Raji (cell line): ENCODE results near the gene ASTN2.

Source experiments
- POLR2A ChIP-seq: IDR thresholded peaks from 2 replicates; pipeline ENCODE4 v1.6.1; 2011; ENCODE audit warnings: low read depth, low read length, control low read depth; ENCODE audit not compliant: insufficient read depth

ASTN2 gene

GRCh38 chr9:116765011-116765410, 649.8 kb downstream of the ASTN2 start:
- no peak for TF ChIP-seq POLR2A

- TF ChIP-seq POLR2A, result peak; percentile 45; the same call in 1 of the 2 replicates
Measured at GRCh38 chr9:116763770-116764169, 651.1 kb downstream of the ASTN2 start.

GRCh38 chr9:116760636-116761035, 654.2 kb downstream of the ASTN2 start:
- TF ChIP-seq POLR2A, result no peak

GRCh38 chr9:116757030-116757429, 657.8 kb downstream of the ASTN2 start:
- no peak for TF ChIP-seq POLR2A

GRCh38 chr9:116753389-116753788, 661.5 kb downstream of the ASTN2 start:
- no peak for TF ChIP-seq POLR2A

DNA sequence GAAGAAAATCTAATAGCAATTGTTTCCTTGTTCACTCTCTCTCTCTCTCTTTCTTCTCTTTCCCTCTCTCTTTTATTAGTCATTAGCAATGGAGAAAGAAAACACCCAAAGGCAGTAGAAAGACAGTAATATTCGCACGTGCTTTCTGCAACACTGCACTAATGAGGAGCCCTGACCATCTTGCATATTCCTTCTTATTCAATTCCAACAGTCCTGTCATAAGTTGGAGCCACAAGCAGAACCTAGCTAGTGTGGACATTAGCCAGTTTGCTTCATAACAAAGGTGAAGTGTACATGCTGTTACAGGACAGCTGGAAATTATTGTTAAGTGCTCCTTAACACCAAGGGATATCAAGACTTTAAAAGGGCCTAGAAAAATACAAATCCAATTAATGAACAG, 664.3 kb downstream of the ASTN2 start:
- no peak for TF ChIP-seq POLR2A

DNA sequence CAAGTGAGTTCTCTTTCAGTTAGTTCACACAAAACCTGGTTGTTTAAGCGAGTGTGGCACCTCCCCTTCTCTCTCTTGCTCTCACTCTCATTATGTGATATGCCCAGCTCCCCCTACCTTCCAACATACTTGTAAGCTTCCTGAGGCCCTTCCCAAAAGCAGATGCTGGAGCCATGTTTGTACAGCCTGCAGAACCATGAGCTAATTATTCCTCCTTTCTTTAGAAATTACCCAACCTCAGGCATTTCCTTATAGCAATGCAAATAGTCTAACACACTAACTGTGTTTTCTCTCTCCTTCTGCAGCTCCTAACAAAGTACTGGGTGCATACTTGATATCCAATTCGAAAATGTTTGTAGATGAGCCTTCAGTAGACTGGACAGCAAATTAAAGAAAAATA, 665.1 kb downstream of the ASTN2 start:
- TF ChIP-seq POLR2A, result no peak

DNA sequence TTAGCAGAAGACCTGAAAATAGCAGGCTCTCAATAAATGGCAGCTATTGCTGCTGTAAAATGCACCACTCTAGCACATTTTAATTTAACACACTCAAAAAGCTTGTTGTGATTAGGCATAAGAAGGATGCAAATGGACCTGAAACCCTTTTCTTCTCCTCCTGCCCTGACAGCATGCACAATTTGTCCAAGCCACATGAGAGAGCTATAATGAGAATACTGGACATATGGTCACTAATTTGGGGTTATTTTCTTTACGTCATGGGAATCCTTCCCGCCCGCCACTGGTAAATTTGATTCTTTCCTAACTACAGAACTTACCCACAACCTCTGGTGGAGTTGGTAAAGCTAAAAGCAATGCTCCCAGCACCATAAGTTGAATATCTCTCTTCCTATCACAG, 665.7 kb downstream of the ASTN2 start:
- TF ChIP-seq POLR2A, result no peak

DNA sequence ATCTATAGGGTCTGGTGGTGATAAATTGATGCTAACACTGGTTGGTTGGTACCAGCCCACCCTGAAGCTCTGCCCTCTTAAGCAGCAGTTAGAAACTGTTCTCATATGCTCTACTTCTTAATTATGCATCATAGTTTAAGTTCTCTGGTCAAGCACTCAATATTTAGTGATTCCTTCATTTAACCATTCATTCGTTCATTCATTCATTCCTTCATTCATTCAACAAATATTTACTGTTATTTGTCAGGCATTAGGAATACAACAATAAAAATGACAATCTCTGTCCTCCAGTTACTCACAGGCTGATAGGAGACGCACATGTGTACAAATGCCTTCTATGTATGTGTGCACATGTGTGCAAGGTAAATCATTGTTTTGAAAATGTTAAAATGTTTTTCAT, 673.1 kb downstream of the ASTN2 start:
- no peak for TF ChIP-seq POLR2A

DNA sequence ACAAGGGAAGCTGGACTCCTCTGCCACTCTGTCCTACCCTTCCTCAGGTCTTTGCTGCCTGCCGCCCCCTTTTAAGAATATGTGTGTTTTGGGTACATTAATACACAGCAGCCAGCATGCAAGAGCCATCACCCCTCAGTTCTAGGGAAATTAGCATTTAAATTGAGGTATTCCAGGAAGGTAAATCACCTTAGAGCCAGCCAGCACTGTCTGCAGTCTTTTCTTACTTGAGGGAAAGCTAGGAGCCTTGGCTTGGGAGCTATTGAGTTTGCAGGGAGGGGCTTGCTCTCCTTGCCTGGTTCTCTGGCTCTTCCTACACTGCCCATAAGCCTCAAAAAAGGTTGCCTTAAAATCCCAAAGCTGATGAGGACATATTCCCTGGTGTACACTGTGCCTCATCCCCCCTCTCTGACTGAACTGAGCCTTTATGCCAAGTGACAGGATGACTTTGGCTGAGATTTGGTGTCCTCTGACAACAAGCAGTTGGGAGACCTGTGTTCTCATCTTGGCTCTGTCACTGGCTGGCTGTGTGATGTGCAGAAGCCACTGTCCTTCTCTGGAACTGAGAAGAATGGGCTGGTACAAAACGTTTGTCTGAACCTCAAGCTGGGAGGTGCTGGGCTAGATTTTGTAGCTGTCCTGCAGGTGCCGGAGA, 673.6 kb downstream of the ASTN2 start:
- TF ChIP-seq POLR2A, result no peak

GRCh38 chr9:116737152-116737546, 677.7 kb downstream of the ASTN2 start:
- no peak for TF ChIP-seq POLR2A

- TF ChIP-seq POLR2A, result no peak
Measured at GRCh38 chr9:116736399-116737151, 678.3 kb downstream of the ASTN2 start.

- TF ChIP-seq POLR2A, result no peak
Measured at GRCh38 chr9:116733010-116733641, 681.7 kb downstream of the ASTN2 start.

DNA sequence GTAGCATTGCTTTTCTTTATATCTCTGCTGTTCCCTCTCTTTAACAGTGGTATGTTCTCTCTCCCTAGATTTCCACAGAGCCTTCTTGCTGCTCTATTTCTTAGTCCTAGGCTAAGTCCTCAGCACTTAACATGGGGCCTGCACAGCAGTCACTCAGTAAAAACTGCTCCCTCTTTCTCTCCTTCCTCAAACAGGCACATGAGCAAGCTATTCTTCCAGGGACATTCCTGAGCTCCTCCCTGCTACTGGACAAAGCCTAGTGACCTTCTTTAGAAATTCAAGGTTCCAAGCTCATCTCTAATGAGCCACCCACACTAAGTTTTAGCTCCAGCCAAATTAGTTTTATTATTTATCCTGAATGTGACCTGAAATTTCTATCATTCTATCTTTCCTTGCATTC, 688.3 kb downstream of the ASTN2 start:
- TF ChIP-seq POLR2A, result no peak

- TF ChIP-seq POLR2A, result no peak
Measured at GRCh38 chr9:116724123-116724522, 690.7 kb downstream of the ASTN2 start.

- no peak for TF ChIP-seq POLR2A
Measured at GRCh38 chr9:116721944-116722343, 692.9 kb downstream of the ASTN2 start.

DNA sequence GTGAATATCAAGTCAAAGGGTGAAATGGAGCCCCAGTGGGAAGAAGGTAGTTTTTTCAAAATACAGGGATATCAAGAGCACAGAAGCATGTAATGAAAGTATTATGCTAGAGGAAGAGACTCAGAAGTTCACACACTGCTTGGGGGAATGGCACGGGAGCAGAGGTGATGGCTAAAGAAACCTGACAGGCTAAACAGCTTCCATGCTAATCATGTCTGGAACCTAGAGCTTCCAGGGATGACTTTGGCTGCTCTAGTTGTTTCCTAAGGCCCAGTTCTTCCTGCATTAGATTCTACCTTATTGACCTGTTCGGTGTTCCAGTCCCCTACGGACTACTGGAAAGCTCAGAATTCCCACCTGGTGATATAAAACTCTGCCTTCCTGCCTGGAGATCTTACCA, 693.4 kb downstream of the ASTN2 start:
- TF ChIP-seq POLR2A, result no peak

DNA sequence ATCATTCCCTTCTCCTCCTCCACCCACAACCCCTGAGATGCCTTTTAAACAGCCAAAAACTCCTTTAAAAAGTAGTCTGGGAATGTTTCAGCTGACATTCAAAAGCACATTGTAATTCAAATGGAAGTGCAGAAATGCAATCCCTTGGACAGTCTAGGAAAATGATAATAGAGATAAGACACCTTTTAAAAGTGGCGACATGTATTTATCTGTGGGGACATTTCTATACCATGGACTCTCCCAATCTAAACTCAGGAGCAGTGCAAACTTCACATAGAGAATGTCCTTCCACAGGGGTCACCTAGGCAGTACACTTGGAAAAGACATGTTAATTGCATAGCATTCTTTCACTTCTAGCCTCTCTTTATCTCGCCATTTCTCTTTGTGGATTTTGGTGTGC, 694.7 kb downstream of the ASTN2 start:
- TF ChIP-seq POLR2A, result no peak
